Activated CD4-positive, alpha-beta memory T cell treated with anti-CD3 and anti-CD28 coated beads for 36 hours (primary cell): ENCODE data around the gene POTEI. TPM values are rescaled to one million over a fixed set of nuclear protein-coding genes. Genes with fewer than 3 reads are reported as not detected.
"Not testable (repeated sequence)": the region's sequence is repeated elsewhere in the genome, so short reads cannot be mapped to it uniquely, and the experiment has no call there.

Experiments used
- CTCF ChIA-PET: fragments of 350-600 bp; sonication (Branson Sonifier 250); formaldehyde crosslinking; loops from one replicate; lab custom pipeline; 2021; ENCODE audit warnings: antibody characterized with exemption, inconsistent platforms; lab: Charles Lee
- POLR2A ChIA-PET: fragments of 350-600 bp; sonication (Branson Sonifier 250); formaldehyde crosslinking; loops from one replicate; lab custom pipeline; 2021; ENCODE audit warnings: antibody characterized with exemption; lab: Charles Lee
- DNase-seq: peaks from one replicate; pipeline ENCODE4 v3.0.0-alpha.2; 2020
- H3K27ac Mint-ChIP-seq: one replicate; pipeline ENCODE4 v1.8.0; 2021; ENCODE audit warnings: mixed read lengths
- H3K27me3 Mint-ChIP-seq: one replicate; pipeline ENCODE4 v1.8.0; 2021; ENCODE audit warnings: mixed read lengths
- H3K36me3 Mint-ChIP-seq: one replicate; pipeline ENCODE4 v1.8.0; 2021; ENCODE audit warnings: mixed read lengths
- H3K4me1 Mint-ChIP-seq: one replicate; pipeline ENCODE4 v1.8.0; 2021; ENCODE audit warnings: low read depth, mixed read lengths
- H3K4me3 Mint-ChIP-seq: one replicate; pipeline ENCODE4 v1.8.0; 2021; ENCODE audit warnings: mild to moderate bottlenecking, mixed read lengths
- H3K9me3 Mint-ChIP-seq: one replicate; pipeline ENCODE4 v1.8.0; 2021; ENCODE audit warnings: mixed read lengths
- intact Hi-C: fragments of 100-400 bp; cut with micrococcal nuclease; formaldehyde crosslinking; loops from one replicate; pipeline ENCODE4 v1.15.1; 2023
- total RNA-seq, 2 experiments: library from RNA; stranded (reverse); gene quantifications; one replicate each; pipeline ENCODE4 v1.2.3, GENCODE V29; 2021

Gene POTEI
- not detected for total RNA-seq

DNA sequence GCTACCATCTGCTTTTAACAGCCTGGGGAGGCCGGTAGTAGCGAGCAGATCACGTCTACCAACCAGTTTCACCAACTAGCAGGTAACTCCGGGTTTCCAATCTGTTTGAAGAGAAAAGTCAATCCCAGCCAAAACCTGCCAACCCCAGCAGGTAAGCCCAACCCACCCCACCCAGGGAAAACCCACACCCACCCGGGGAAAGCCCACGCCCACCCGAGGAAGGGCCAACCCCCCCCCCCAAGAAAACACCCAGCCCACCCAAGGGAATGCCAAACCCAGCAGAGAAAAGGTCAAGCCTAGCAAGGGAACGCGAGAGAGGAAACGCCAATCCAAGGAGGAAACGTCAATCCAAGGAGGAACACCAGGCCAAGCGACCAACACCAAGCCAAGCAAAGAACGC, at the start of gene POTEI:
POTEI (minus strand) TSS at position 101 of the 400 bp plus-strand sequence; CDS start at position 8, 93 bp downstream.
- H3K27me3 Mint-ChIP-seq, H3K4me1 Mint-ChIP-seq, H3K36me3 Mint-ChIP-seq, H3K4me3 Mint-ChIP-seq, H3K9me3 Mint-ChIP-seq, DNase-seq, POLR2A ChIA-PET, CTCF ChIA-PET, intact Hi-C loops, H3K27ac Mint-ChIP-seq: not testable (repeated sequence)

DNA sequence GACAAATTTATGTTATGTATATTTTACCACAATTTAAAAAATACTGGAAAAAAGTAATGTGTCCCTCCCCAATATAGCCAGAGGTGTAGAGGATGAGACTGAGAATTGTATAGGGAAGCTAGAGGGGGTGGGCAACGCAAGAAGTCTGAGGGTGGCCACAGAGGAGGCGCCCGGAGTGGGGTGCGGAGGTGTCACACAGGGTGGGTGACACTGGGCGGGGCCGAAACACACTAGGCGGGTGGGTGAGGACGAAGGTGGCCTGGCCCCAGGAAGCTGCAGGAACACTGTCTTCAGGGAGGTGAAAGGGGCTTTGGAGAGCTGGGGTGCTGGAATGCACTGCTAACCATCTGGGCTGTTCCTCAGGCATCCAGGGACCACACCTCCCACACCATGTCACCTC, 47.3 kb upstream of the POTEI start:
- H3K27ac Mint-ChIP-seq, H3K36me3 Mint-ChIP-seq, CTCF ChIA-PET, DNase-seq, H3K27me3 Mint-ChIP-seq, POLR2A ChIA-PET, H3K4me1 Mint-ChIP-seq, intact Hi-C loops, H3K4me3 Mint-ChIP-seq, H3K9me3 Mint-ChIP-seq: not testable (repeated sequence)

DNA sequence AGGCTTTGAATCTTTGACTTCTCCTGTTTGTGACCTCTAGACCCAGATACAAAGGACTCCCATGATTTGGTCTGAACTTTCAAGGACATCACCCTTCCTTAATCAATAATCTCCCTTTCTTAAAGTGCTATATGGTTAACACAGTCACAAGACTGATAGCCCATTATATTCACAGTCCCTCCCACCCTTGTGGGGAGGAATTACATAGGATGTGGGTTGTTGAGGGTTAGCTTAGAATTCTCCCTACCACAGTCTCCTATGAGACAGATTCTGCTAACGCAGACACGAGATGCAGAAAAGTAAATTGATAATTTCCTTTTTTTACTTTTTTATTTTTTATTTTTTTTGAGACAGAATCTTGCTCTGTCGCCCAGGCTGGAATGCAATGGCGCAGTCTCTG, 45.0 kb upstream of the POTEI start:
- intact Hi-C loops, H3K4me3 Mint-ChIP-seq, H3K9me3 Mint-ChIP-seq, H3K36me3 Mint-ChIP-seq, POLR2A ChIA-PET, DNase-seq, H3K27me3 Mint-ChIP-seq, H3K27ac Mint-ChIP-seq, CTCF ChIA-PET, H3K4me1 Mint-ChIP-seq: not testable (repeated sequence)

DNA sequence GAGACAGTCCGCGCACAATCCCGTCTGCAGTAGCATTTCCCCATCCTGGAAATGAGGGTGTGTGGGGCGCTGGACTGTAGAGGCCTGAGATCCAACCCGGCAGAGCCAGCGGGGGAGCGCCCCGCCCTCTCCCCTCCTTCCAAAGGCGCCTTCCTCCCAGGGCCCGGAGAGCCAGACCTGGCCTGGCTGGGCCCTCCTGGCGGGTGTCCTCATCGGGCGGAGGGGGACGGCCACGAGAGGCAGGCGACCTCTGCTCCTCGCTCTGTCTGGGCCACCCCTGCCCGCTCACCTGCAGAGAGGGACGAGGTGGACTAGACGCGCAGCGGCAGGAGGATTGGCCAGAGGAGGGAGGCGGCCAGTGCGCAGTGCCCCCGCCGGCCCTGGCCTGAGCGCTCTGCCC, 40.3 kb upstream of the POTEI start:
- POLR2A ChIA-PET, intact Hi-C loops: not testable (repeated sequence)

DNA sequence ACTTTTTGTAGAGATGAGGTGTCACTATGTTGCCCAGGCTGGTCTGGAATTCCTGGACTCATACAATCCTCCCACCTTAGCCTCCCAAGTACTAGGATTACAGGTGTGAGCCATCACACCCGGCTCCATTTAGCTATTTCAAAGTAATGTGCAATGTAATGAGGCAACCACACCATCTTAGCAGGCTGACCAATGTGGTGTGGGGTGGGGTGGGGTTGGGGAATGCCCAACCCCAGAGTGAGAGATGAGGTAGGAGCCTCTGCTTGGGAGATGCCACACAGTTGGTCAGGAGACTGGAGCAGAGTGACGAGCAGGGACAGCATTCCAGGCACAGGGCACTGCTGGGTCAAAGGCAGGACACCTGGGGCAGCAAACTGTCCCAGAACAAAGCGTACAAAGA, 39.3 kb upstream of the POTEI start:
- intact Hi-C loops, H3K27me3 Mint-ChIP-seq, H3K4me1 Mint-ChIP-seq, DNase-seq, H3K9me3 Mint-ChIP-seq, H3K36me3 Mint-ChIP-seq, CTCF ChIA-PET, H3K27ac Mint-ChIP-seq, POLR2A ChIA-PET, H3K4me3 Mint-ChIP-seq: not testable (repeated sequence)

More for the DNA sequence above, 40.3 kb upstream of the POTEI start:
- H3K27ac Mint-ChIP-seq, H3K36me3 Mint-ChIP-seq, DNase-seq, H3K9me3 Mint-ChIP-seq, H3K4me1 Mint-ChIP-seq, H3K4me3 Mint-ChIP-seq, CTCF ChIA-PET, H3K27me3 Mint-ChIP-seq: not testable (repeated sequence)

DNA sequence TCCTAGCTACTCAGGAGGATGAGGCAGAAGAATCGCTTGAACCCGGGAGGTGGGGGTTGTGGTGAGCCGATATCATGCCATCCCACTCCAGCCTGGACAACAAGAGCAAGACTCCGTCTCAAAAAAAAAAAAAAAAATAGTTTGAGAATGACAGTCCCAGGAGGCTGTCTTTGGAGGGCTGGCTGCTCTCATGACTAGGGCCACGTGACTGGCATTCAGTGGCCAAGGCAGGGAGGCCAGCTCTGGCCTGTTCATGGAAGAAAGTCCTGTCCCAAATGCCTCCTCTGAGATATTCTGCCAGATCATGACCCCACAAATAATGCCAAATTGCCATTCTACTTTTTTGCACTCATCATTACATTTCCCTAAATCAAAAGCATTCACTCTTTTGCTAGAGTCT, 35.9 kb upstream of the POTEI start:
- H3K36me3 Mint-ChIP-seq, DNase-seq, CTCF ChIA-PET, H3K27me3 Mint-ChIP-seq, H3K4me3 Mint-ChIP-seq, H3K9me3 Mint-ChIP-seq, H3K4me1 Mint-ChIP-seq, H3K27ac Mint-ChIP-seq, intact Hi-C loops, POLR2A ChIA-PET: not testable (repeated sequence)

DNA sequence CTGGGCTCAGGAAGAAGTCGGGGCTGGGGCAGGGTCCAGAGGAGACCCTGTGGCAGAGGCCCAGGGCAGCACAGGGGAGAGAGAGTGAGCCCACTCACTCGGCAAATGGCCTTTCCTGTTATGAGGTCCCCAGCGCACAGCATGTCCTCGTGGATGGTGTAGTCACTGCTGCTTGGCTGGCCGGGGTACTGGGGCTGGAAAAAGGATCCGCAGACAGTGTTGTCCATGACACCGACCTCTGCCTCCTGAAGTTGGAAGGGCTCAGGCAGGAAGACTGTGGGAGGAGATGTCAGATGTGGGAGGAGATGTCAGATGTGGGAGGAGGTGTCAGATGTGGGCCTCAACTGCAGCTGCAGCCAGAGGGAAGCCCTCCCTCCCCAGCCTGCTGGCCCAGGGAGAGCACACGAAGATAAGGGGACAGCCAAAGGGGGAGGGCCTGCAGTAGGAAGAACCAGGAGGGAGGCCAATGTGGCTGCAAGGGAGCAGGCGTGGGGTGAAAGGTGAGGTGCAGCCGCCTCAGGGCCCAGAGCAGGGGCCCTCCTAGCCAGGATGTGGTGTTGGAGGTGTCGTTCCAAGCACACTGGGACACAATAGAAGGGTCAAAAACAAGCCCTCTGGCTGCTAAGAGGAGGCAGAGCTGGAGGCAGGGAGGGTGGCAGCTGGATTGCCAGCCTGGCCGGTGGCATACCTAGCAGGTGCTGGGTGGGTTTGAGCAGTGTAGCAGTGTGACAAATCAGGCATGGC, 34.8 kb upstream of the POTEI start:
- H3K27me3 Mint-ChIP-seq, H3K9me3 Mint-ChIP-seq, CTCF ChIA-PET, H3K4me3 Mint-ChIP-seq, DNase-seq, H3K4me1 Mint-ChIP-seq, H3K27ac Mint-ChIP-seq, intact Hi-C loops, POLR2A ChIA-PET, H3K36me3 Mint-ChIP-seq: not testable (repeated sequence)

DNA sequence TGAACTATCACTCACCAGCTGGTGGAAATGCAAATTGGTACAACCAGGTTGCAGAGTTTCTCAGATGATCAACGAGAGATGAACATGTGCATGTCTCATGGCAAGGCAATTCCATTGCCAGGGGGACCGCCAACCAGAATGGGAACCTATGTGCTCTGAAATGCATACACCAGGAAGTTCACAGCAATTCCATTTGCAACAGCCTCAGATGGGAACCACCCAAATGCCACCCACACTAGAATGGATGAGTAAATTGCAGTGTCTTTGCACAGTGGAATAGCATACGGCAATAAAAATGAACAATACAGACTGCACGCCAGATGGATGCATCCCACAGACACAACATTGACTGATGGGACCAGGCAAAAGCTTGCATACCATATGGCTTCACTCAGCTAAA, 33.7 kb upstream of the POTEI start:
- DNase-seq, H3K27ac Mint-ChIP-seq, H3K9me3 Mint-ChIP-seq, POLR2A ChIA-PET, H3K27me3 Mint-ChIP-seq, CTCF ChIA-PET, intact Hi-C loops, H3K4me3 Mint-ChIP-seq, H3K36me3 Mint-ChIP-seq, H3K4me1 Mint-ChIP-seq: not testable (repeated sequence)

DNA sequence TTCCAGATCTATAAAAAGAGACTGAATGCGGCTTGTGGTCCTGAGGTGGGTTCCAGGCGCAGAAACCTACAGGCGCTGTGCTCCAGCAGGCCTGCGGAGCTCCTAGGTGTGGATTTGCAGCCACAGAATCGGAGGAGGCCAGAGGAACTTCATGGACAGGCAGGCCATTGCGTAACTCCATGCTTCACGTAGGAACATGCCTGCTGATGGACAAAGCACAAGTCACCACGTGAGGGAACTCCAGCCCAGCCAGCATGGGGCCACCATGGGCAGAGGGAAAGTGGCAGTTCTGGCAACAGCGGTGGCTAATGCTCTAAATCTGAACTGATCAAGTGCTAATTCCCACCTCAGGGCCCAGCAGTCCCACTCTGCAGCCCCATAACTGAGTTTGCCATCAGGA, 29.1 kb upstream of the POTEI start:
- H3K27me3 Mint-ChIP-seq, intact Hi-C loops, H3K4me1 Mint-ChIP-seq, H3K4me3 Mint-ChIP-seq, DNase-seq, H3K36me3 Mint-ChIP-seq, H3K27ac Mint-ChIP-seq, POLR2A ChIA-PET, CTCF ChIA-PET, H3K9me3 Mint-ChIP-seq: not testable (repeated sequence)

DNA sequence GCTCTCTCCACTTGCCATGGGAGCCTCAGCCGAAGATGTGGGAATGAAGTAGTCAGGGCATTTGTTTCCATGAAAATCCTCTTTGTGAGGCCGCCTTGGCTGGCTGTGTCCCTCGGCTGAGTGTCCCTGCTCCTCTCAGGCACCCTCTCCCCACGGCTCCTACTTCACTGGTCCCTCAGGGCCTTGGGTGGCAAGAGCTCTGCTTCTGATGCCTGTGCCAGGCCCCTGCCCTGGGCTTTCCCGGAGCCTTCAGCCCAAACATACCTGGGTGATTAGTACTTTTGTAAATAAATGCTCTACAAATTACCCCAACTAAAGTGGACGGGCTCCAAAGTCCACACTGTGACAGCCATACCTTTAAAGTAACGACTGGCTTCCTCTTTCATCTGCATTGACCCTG, 27.5 kb upstream of the POTEI start:
- H3K27me3 Mint-ChIP-seq, H3K27ac Mint-ChIP-seq, H3K9me3 Mint-ChIP-seq, POLR2A ChIA-PET, CTCF ChIA-PET, H3K4me3 Mint-ChIP-seq, H3K36me3 Mint-ChIP-seq, intact Hi-C loops, H3K4me1 Mint-ChIP-seq, DNase-seq: not testable (repeated sequence)

DNA sequence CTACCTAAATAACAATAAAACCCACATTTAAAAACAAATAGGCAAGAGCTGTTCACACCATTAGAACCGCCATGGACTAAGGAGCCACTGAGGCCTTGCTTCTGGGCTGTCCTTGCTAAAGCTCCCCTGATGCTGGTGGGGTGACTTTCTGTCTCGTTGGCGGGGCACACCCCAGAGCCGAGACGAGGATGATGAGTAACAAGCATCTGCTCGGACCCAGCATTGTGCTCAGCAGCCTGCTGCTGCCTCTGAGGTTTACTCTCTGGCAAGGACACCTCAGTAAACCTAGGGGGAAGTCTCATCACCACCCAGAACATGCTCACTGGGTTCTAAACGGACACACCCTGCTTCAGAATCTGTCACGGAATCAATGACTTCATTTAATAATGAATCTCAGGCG, 22.5 kb upstream of the POTEI start:
- H3K4me1 Mint-ChIP-seq, H3K27ac Mint-ChIP-seq, CTCF ChIA-PET, H3K9me3 Mint-ChIP-seq, intact Hi-C loops, DNase-seq, H3K4me3 Mint-ChIP-seq, H3K27me3 Mint-ChIP-seq, POLR2A ChIA-PET, H3K36me3 Mint-ChIP-seq: not testable (repeated sequence)

DNA sequence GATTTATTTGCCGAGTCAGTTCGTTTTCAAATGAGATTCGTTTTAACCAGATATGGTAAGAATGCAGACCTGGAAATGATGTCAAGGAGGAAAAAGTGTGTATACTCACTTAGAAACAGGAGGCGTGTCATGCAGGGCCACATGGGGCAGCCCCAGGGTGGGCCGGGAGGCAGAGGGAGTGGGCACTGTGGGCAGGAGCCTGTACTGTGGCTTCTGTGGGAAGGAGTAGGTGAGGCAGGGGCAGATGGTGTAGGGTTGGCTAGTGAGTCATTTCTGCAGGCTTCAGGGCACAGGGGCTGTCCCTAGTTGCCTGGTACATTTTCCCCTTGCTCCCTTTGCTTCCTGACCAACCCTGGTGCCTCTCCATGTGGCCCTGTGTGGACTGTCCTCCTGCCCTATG, 22.1 kb upstream of the POTEI start:
- POLR2A ChIA-PET, H3K4me1 Mint-ChIP-seq, H3K27me3 Mint-ChIP-seq, H3K4me3 Mint-ChIP-seq, H3K36me3 Mint-ChIP-seq, DNase-seq, H3K9me3 Mint-ChIP-seq, CTCF ChIA-PET, H3K27ac Mint-ChIP-seq, intact Hi-C loops: not testable (repeated sequence)

DNA sequence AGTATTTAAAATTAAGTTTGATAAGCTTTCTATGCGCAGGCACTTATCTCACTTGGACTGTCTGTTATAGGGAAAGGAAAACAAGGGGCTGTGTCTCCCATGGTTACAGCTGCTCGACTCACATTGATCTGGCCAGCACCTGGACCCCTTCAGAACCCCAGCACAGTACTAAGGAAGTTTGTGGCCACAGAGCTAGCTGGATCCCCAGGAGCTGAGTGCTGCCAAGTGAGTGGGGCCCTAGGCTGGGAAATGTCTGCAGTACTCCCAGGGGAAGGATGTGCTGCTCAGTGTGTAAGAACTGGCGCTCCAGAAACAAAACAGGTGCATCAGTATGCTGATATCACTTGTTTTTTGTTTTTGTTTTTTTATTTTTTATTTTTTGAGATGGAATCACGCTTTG, 21.1 kb upstream of the POTEI start:
- H3K4me3 Mint-ChIP-seq, CTCF ChIA-PET, intact Hi-C loops, DNase-seq, H3K9me3 Mint-ChIP-seq, POLR2A ChIA-PET, H3K4me1 Mint-ChIP-seq, H3K27me3 Mint-ChIP-seq, H3K36me3 Mint-ChIP-seq, H3K27ac Mint-ChIP-seq: not testable (repeated sequence)
